ENCODE data around the gene PNMA8B.
A peak's percentile ranks its signal among the peaks of the same experiment; 100 is the strongest.

Gene PNMA8B

DNA sequence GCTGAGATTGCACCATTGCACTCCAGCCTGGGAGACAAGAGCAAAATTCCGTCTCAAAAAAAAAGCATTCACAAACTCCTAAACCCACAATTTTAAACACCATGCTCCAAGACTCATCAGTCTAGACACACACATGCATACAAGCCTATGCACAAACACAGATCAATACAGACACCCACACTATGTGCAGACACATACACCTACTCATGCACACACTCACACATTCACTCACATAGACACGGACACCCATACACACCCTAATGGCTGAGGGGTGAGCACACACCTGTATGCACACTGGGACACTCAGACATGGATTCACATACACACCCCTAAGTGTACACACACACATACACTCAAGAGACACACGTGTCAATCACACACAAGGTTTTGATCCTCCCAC, 9.3 kb downstream of the PNMA8B start:
- DNase-seq, result no peak

DNA sequence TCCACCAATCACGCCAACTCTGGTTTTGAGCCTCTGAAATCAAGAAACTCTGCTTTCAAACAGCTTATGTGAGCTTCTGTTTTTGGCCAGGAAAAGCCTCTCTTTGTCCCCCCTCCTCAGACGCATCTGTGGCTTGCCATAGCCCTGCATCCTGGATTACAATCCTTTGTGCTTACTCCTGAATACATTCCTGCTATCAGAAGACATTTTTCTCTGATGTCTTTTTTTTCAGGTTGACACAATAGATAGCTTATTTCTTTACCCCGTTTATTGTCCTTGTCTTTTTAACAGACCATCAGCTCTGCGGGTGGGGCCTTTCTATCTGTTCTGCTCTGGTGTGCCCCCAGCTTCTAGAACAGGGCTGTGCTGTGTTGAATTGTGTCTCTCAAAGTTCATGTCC, 11.0 kb downstream of the PNMA8B start:
- DNase-seq, result no peak

DNA sequence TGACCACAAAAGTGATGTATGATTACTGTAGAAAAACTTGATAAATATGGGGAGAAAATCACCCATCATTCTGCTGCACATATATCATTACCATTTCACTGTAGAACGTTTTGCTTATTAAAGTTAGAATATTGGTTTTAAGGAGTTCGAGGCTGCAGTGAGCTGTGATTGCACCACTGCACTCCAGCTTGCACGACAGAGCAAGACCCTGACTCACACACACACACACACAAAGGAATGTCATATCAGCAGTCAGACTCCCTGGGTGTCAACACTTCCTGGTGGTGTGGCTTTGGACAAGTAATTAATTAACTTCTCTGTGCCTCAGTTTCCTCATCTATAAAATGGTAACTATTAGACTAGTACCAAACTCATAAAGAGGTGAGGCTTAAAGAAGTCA, 13.0 kb downstream of the PNMA8B start:
- no peak for DNase-seq

DNA sequence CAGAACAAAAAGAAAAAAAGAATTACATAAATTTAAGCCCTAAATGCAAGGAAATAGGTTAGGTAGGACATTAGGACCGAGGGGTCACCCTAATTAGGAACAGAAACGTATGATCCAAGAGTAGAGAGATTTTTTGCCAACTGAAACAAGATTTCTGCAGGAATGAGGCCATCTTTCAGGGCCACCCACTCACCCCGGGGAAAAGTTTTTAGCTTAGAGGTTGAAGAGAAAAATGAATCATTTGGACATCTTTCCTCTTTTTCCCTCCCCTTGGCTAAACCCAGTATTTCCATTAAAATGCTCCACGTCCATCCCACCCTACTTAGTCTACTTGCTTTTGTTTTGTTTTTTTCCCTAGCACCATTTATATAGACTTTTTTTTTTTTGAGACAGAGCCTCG, 13.7 kb downstream of the PNMA8B start:
- no peak for DNase-seq

DNA sequence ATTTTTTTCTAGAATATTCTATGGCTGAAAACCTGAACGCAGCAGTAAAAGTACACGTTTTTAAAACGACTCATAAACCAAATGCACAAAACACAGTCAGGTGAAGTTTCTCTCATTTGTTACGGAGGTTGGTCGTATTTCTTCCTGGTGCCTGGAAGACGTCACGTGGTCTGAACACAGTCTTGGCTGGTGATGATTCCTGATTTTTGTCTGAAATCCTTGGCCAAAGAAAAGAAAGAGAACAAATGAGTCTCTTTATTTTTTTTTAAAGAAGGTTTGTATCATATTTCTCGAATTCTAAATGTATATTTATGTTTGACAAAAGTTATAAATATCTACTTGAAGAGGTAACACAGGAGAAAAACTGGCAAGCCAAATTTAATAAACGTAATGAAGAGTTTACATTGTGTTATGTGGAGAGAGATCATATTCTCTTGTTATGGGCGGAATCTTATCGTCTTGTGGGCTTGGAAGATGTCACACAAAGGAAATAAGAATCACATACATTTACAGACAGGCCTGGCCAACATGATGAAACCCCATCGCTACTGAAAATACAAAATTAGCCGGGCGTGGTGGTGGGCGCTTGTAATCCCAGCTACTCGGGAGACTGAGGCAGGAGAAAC, 14.3 kb downstream of the PNMA8B start:
- no peak for DNase-seq

GRCh38 chr19:46480415-46480814, 15.3 kb downstream of the PNMA8B start:
- no peak for DNase-seq

DNA sequence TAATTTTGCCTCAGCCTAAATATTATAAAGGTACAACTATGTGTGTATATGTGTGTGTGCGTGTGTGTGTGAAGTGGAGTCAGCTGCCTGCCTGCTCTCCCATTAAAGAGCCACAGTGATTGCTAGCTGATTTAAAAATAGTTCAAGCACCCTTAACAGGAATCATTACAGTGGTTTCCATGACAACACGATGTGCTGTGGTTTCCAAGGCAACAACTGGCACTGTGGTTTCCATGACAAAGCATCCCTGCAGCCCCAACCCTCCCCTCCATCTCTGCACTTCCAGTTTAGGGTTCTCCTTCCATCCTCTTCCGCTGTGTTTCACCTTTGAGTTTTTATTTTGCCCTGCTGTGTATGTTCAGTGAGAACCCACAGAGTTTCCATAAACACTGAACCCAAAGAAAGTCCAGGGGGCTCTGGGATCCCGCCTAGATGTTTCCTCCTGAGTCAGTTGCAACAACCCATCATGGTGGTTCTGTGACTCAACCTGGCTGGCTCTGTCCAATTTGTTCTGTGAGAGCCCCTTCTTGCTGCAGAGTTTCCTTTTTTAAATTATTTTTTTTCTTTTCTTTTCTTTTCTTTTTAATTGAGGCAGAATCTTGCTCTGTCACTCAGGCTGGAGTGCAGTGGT, 17.2 kb downstream of the PNMA8B start:
- no peak for DNase-seq

- DNase-seq, result no peak
Measured at GRCh38 chr19:46475986-46476385, 19.7 kb downstream of the PNMA8B start.

- DNase-seq, result no peak
Measured at GRCh38 chr19:46474211-46474610, 21.5 kb downstream of the PNMA8B start.

DNA sequence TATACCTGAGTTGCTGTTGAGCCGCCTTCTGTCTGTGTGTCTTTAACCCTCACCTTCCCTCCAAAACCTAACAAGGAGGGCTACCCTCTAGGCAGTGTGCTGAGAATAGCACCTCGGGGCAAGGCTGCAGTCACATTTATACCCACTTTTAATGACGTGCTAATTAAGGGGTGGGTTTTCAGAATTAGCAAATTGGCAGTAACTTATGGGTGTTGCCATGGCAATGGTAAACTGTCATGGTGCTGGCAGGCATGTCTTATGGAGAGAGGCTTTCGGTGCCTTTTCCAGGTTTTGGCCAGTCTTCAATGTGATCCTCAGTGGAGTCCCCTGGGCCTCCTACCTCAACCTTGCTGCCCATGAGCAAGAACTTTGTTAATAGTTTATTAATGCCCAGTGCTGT, 23.1 kb downstream of the PNMA8B start:
- no peak for DNase-seq

- no peak for DNase-seq
Measured at GRCh38 chr19:46471811-46472543, 23.7 kb downstream of the PNMA8B start.

DNA sequence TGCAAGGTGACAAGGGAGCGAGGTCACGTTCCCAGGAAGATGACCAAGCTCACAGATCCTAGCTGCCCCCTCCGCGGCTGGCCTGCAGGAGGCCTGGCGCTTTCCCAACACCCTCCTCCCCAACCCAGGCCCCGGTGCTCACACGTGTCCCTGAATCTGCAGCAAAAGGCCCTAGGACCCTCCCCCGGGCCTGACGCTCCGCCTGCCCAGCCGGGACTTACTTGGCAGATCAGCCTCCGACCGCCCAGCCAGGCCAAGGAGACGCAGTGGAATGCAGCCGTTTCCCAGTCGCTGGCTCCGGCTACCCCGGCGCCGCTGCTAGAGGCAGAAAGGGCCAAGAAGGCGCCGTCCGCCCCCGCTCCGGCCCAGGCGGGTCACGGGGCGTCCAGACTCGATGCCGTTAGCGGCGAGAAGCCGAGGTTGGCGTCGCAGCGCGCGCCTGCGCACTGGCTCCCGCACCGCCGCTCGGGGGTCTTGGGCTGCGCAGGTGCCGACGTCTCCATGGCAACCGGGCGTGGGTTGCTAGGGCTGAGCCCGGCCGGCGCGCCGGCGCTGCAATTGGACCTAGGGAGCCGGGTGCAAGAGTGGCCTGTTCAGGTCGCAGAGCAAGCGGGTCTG, 24.4 kb downstream of the PNMA8B start, which contains the start of gene PNMA8A:
Gene PNMA8A, minus strand, starts transcription at position 448 of the 618 bp plus-strand sequence. CDS start 528 bp downstream, outside the sequence.
- DNase-seq, result no peak

DNA sequence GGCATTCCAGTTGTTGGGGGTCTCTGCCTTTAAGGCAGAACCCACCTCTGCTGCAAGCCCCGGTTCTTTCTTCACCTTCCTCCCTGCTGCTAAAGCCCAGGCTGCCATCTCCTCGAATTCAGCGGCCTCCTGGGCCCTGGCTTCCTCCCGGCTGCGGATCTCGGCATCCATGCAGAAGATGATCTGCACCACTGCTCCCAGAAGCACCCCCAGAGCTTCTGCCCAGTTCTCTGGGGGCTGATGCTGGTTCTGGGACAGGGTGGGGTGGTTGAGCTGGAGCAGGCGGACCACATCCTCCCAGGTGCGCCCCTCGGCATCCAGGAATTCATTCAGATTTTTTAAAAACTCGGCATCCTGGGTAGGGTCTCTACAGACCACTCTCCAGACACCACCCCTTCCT, 25.3 kb downstream of the PNMA8B start:
- no peak for DNase-seq

DNA sequence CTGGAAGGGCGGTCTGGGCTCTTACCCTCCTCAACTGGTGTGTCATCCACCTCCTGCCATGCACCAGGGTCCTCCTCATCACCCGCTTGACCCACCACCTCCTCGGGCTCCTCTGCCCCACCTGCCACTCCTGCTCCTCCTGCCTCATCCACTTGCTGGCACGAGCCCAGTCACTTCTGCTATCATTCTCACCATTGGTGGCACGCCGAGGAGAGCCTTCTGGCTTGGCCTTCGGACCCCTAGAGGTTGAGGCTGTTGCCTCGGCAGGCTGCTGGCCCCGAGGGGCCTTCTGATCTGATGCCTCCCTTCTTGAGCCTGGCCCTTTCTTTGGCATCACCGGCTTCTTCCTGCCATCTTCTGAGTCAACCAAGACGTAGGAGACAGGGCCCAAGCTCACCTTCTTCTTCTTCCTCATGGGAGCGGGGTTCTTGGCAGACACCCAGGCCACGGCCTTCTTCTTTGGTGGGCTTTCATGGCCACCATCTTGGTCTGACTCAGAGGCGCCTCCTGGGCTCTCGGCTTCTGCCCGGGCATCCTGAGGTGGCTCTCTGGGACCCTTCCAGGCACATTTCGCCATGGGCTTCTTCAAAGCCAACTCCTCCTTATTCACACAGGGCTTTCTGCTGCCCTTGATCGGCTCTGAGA, 26.0 kb downstream of the PNMA8B start:
- no peak for DNase-seq

- DNase-seq, result peak; percentile 22
Measured at GRCh38 chr19:46466536-46467196, 29.0 kb downstream of the PNMA8B start.

DNA sequence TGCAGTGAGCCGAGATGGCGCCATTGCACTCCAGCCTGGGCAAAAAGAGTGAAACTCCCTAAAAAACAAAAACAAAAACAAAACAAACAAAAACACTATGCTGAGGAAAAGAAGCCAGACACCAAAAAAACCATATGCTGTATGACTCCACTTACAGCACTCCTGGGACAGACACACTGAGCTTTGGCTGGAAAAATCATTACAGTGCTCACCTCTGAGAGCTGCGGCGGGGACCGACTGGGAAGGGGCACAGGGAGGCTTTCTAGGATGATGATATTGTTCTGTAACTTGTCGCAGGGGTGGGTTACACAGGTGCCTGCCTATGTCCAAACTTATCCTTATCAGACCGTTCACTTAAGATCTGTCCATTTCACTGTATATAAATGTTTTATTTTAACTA, 32.2 kb downstream of the PNMA8B start:
- DNase-seq, result no peak

DNA sequence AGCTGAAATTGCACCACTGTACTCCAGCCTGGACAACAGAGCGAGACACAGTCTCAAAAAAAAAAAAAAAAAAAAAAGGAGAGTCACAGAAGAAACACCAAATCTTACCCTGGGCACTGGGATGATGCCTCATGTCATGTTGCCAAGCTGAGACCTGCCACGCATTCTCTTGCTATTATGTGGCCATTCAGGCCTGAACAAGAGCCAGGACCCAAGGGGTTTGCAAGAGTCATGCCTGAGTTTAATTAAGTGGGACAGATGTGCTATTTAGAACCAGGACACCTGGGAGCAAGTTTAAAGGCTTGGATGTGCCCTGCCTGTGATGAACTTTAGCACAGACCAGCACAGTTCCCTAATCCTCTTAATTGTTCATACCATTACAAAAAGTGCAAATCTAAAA, 34.1 kb downstream of the PNMA8B start:
- DNase-seq, result no peak

DNA sequence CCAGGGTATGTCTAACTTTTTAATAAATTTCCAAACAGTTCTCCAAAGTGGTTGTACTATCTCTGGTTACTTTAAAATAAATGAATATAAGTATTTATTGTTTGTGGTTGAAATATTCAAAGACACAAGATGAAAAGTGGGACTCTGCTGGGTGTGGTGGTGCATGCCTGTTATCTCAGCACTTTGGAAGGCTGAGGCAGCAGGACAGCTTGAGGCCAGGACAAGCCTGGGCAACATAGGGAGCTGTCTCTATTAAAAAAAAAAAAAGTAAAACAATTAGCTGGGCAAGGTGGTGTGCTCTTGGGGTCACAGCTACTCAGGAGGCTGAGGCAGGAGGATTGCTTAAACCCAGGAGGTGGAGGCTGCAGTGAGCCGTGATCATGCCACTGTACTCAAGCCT, 34.7 kb downstream of the PNMA8B start:
- no peak for DNase-seq

GRCh38 chr19:46460055-46460454, 35.6 kb downstream of the PNMA8B start:
- no peak for DNase-seq

- no peak for DNase-seq
Measured at GRCh38 chr19:46456930-46457329, 38.7 kb downstream of the PNMA8B start.

DNA sequence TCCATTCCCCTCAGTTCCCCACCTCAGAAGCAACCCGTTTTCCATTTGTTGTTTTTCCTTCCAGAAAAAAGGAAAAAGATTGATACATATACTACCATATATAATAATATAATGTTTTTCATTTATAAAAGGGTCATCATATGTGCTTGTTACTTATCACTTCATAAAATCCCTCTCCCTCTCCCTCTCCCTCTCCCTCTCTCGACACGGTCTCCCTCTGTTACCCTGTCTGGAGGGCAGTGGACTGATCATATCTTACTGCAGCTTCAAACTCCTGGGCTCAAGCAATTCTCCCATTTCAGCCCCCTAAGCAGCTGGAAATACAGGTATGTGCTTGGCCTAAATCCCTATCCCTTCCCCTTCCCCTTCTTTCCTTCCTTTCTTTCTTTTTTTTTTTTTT, 41.4 kb downstream of the PNMA8B start:
- DNase-seq, result no peak

- no peak for DNase-seq
Measured at GRCh38 chr19:46453661-46454060, 42.0 kb downstream of the PNMA8B start.

DNA sequence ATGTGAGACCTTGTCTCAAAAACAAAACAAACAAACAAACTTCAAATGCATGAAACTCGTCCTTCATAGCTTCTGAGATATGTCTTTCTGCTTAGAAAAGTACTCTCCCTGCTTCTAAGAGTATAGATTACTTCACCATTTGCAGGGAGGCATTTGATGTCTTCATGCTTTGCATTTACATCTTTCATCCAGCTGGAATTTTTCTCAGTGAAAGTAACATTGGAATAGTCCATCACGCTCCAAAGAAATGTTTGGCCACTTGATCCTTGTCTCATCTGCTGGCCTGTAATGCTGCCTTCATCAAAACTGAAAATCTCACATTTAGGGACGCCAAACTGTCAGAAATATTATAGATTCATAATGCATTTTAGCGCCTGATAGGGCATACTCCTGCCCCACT, 43.5 kb downstream of the PNMA8B start:
- no peak for DNase-seq
